HepG2 (cell line): Measurements from ENCODE around the gene TOMM40L. TPM values are rescaled to one million over a fixed set of nuclear protein-coding genes. Genes with fewer than 3 reads are reported as not detected.

Experiments
- ARNT ChIP-seq: fragments of 450-650 bp; IDR thresholded peaks from 2 replicates; pipeline ENCODE4 v1.6.1; 2017
- MEF2D ChIP-seq: sonication (generic); formaldehyde crosslinking; IDR thresholded peaks from 2 replicates; pipeline ENCODE4 v1.5.1; 2020; ENCODE audit warnings: mild to moderate bottlenecking, missing genetic modification reagents
- RORA ChIP-seq: sonication (generic); formaldehyde crosslinking; IDR thresholded peaks from 2 replicates; pipeline ENCODE4 v1.5.0; 2020; ENCODE audit warnings: mild to moderate bottlenecking, missing genetic modification reagents, moderate library complexity
- SKI ChIP-seq: fragments of 450-650 bp; IDR thresholded peaks from one replicate; pipeline ENCODE4 v1.6.1; 2018; ENCODE audit warnings: mild to moderate bottlenecking; ENCODE audit not compliant: partially characterized antibody
- TSC22D2 ChIP-seq: sonication (generic); formaldehyde crosslinking; IDR thresholded peaks from 2 replicates; pipeline ENCODE4 v1.5.1; 2020; ENCODE audit warnings: missing genetic modification reagents, mild to moderate bottlenecking, borderline replicate concordance
- ZFP1 ChIP-seq: IDR thresholded peaks from 2 replicates; pipeline ENCODE4 v1.6.1; 2016
- ZNF251 ChIP-seq: sonication (generic); formaldehyde crosslinking; IDR thresholded peaks from 2 replicates; pipeline ENCODE4 v1.9.0; 2021; ENCODE audit warnings: mild to moderate bottlenecking, missing genetic modification reagents
- ZNF33B ChIP-seq: sonication (generic); formaldehyde crosslinking; IDR thresholded peaks from 2 replicates; pipeline ENCODE4 v1.5.1; 2020; ENCODE audit warnings: mild to moderate bottlenecking, missing genetic modification reagents
- ZNF747 ChIP-seq: sonication (generic); formaldehyde crosslinking; IDR thresholded peaks from 2 replicates; pipeline ENCODE4 v1.8.1; 2023; ENCODE audit warnings: missing genetic modification reagents, mild to moderate bottlenecking, borderline replicate concordance
- ZNF879 ChIP-seq: sonication (generic); formaldehyde crosslinking; IDR thresholded peaks from 2 replicates; pipeline ENCODE4 v1.8.1; 2023; ENCODE audit warnings: missing genetic modification reagents
- polyA plus RNA-seq, 8 experiments: library from polyadenylated mRNA; depleted of rRNA in 3 of 8; stranded (reverse) in 7 of 8; unstranded in 1 of 8; fragments of >200 nt; fragmentation: Illumina TruSeq in 4 of 8; extraction: Trizol in 4 of 8; gene quantifications; 2 replicates each; pipeline versions ENCODE4 v1.2.1 to v1.2.3, GENCODE V29; 2011 to 2016; ENCODE audit warnings: low read depth in 4 of 8, missing spikeins in 1 of 8, mixed read lengths in 1 of 8; ENCODE audit not compliant: insufficient read depth in 1 of 8
- total RNA-seq, 5 experiments: library from RNA; depleted of rRNA; stranded (reverse); fragments of >200 nt; fragmentation: Illumina TruSeq; extraction: Trizol; gene quantifications; 2 replicates each; pipeline ENCODE4 v1.2.3, GENCODE V29; 2016; ENCODE audit warnings: low read depth in 1 of 5
- TF ChIP-seq, protein P1 (sequence below): IDR thresholded peaks from 2 replicates; pipeline ENCODE4 v1.6.1; 2016; ENCODE audit warnings: low read depth, missing genetic modification reagents, missing compliant biosample characterization
- TF ChIP-seq, protein P2 (sequence below): sonication (generic); formaldehyde crosslinking; conservative IDR thresholded peaks from 2 replicates; pipeline ENCODE4 v1.8.0; 2022; ENCODE audit warnings: low read depth, missing genetic modification reagents
- TF ChIP-seq, protein P3 (sequence below): sonication (generic); formaldehyde crosslinking; IDR thresholded peaks from 2 replicates; pipeline ENCODE4 v1.4.0; 2020; ENCODE audit warnings: missing genetic modification reagents
- TF ChIP-seq, protein P4 (sequence below): sonication (generic); formaldehyde crosslinking; IDR thresholded peaks from 2 replicates; pipeline ENCODE4 v1.4.0; 2020; ENCODE audit warnings: missing genetic modification reagents, low read depth, mild to moderate bottlenecking, borderline replicate concordance
- TF ChIP-seq, protein P5 (sequence below): sonication (generic); formaldehyde crosslinking; IDR thresholded peaks from 2 replicates; pipeline ENCODE4 v1.9.0; 2021; ENCODE audit warnings: missing genetic modification reagents, borderline replicate concordance

The TOMM40L gene
- total and polyA plus RNA-seq, 2 of the 13 experiments (the other 11 are each of a cell fraction or from before 2014, with no cell fraction given), result 14.1 to 26.2 TPM

DNA sequence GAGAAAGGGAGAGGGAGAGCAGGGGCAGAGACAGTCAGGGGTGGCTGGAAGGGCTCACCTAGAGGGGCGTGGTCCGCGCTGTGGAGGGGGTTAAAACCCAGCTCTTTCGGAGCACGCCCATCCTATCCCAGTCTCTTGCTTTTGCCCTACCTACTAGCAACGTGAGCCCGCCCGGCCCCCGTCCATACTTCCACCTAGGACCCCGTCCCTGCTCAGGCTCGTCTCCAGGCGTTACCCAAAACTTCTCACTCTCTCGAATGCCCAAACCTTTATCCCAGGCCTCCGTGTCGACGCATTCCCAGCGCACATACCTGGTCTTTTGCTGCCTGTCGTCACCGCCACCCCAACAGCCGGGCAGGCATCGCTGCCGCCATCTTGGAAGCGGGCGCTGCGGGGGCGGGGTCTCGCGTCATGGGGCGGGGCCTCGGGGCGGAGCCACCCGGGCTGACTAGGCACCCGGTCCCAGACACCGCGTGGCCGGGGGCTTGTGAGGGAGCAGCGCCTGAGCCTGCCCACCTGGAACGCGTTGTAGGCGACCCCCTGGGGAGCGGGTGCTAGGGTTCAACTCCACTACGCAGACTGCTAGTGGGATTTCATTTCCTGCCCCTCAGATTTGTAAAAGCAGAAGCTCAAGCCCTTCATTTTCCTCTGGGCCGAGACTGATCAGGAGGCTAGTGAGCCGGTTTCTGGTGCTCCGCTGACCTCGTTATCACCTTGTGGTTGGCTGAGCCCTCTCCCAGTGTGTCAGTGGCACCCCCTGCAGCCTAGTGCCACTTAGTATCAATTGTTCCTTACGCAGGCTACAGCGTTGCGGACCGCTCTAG lies 48.5 kb upstream of the TOMM40L start, which contains the start of gene B4GALT3 (continued):
- TF ChIP-seq, protein P1, sequence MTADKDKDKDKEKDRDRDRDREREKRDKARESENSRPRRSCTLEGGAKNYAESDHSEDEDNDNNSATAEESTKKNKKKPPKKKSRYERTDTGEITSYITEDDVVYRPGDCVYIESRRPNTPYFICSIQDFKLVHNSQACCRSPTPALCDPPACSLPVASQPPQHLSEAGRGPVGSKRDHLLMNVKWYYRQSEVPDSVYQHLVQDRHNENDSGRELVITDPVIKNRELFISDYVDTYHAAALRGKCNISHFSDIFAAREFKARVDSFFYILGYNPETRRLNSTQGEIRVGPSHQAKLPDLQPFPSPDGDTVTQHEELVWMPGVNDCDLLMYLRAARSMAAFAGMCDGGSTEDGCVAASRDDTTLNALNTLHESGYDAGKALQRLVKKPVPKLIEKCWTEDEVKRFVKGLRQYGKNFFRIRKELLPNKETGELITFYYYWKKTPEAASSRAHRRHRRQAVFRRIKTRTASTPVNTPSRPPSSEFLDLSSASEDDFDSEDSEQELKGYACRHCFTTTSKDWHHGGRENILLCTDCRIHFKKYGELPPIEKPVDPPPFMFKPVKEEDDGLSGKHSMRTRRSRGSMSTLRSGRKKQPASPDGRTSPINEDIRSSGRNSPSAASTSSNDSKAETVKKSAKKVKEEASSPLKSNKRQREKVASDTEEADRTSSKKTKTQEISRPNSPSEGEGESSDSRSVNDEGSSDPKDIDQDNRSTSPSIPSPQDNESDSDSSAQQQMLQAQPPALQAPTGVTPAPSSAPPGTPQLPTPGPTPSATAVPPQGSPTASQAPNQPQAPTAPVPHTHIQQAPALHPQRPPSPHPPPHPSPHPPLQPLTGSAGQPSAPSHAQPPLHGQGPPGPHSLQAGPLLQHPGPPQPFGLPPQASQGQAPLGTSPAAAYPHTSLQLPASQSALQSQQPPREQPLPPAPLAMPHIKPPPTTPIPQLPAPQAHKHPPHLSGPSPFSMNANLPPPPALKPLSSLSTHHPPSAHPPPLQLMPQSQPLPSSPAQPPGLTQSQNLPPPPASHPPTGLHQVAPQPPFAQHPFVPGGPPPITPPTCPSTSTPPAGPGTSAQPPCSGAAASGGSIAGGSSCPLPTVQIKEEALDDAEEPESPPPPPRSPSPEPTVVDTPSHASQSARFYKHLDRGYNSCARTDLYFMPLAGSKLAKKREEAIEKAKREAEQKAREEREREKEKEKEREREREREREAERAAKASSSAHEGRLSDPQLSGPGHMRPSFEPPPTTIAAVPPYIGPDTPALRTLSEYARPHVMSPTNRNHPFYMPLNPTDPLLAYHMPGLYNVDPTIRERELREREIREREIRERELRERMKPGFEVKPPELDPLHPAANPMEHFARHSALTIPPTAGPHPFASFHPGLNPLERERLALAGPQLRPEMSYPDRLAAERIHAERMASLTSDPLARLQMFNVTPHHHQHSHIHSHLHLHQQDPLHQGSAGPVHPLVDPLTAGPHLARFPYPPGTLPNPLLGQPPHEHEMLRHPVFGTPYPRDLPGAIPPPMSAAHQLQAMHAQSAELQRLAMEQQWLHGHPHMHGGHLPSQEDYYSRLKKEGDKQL (CRISPR knock-in tag), result no peak
- TF ChIP-seq TSC22D2 (CRISPR knock-in tag) (no peak; the same call in 1 of the 2 replicates), ARNT (no peak), RORA (no peak), ZFP1 (CRISPR knock-in tag) (no peak), MEF2D (CRISPR knock-in tag) (0 out of 2 replicates have a peak, but pooled peaks have one; percentile 50), ZNF879 (peak; percentile 86), ZNF33B (peak; percentile 72; the same call in 1 of the 2 replicates), ZNF251 (no peak), ZNF747 (CRISPR knock-in tag) (no peak; the same call in 1 of the 2 replicates), SKI (peak; percentile 60)
- TF ChIP-seq, protein P2, sequence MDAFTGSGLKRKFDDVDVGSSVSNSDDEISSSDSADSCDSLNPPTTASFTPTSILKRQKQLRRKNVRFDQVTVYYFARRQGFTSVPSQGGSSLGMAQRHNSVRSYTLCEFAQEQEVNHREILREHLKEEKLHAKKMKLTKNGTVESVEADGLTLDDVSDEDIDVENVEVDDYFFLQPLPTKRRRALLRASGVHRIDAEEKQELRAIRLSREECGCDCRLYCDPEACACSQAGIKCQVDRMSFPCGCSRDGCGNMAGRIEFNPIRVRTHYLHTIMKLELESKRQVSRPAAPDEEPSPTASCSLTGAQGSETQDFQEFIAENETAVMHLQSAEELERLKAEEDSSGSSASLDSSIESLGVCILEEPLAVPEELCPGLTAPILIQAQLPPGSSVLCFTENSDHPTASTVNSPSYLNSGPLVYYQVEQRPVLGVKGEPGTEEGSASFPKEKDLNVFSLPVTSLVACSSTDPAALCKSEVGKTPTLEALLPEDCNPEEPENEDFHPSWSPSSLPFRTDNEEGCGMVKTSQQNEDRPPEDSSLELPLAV (CRISPR knock-in tag), result no peak
- TF ChIP-seq, protein P3, sequence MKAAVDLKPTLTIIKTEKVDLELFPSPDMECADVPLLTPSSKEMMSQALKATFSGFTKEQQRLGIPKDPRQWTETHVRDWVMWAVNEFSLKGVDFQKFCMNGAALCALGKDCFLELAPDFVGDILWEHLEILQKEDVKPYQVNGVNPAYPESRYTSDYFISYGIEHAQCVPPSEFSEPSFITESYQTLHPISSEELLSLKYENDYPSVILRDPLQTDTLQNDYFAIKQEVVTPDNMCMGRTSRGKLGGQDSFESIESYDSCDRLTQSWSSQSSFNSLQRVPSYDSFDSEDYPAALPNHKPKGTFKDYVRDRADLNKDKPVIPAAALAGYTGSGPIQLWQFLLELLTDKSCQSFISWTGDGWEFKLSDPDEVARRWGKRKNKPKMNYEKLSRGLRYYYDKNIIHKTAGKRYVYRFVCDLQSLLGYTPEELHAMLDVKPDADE (CRISPR knock-in tag), result no peak
- TF ChIP-seq, protein P4, sequence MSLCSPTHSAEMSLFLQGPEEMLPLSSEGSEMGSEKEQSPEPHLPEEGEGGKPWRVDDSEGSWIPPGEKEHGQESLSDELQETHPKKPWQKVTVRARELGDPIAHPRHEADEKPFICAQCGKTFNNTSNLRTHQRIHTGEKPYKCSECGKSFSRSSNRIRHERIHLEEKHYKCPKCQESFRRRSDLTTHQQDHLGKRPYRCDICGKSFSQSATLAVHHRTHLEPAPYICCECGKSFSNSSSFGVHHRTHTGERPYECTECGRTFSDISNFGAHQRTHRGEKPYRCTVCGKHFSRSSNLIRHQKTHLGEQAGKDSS (CRISPR knock-in tag), result peak; percentile 94
- TF ChIP-seq, protein P5, sequence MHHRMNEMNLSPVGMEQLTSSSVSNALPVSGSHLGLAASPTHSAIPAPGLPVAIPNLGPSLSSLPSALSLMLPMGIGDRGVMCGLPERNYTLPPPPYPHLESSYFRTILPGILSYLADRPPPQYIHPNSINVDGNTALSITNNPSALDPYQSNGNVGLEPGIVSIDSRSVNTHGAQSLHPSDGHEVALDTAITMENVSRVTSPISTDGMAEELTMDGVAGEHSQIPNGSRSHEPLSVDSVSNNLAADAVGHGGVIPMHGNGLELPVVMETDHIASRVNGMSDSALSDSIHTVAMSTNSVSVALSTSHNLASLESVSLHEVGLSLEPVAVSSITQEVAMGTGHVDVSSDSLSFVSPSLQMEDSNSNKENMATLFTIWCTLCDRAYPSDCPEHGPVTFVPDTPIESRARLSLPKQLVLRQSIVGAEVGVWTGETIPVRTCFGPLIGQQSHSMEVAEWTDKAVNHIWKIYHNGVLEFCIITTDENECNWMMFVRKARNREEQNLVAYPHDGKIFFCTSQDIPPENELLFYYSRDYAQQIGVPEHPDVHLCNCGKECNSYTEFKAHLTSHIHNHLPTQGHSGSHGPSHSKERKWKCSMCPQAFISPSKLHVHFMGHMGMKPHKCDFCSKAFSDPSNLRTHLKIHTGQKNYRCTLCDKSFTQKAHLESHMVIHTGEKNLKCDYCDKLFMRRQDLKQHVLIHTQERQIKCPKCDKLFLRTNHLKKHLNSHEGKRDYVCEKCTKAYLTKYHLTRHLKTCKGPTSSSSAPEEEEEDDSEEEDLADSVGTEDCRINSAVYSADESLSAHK, result no peak
